K562 (cell line): ENCODE results near the gene ZNF521. TPM values are rescaled to one million over a fixed set of nuclear protein-coding genes. Genes with fewer than 3 reads are reported as not detected.

ENCODE experiments used
- ATAC-seq: fragments of 200-7000 bp; cut with Tn5 transposase; 3 replicates; pipeline ENCODE4 v1.9.1; 2020; ENCODE audit warnings: moderate library complexity
- BruUV-seq: library from RNA; stranded (reverse); fragments of 400-500 nt; replicated peaks from 2 replicates; lab custom pipeline; 2021; lab: Mats Ljungman, UMichigan
- CTCF ChIA-PET: fragments of 300-600 bp; formaldehyde crosslinking; extraction: SDS; loops from one replicate; lab custom pipeline; 2021; ENCODE audit warnings: low intra/inter-chr PET ratio; lab: Yijun Ruan, JAX
- POLR2A ChIA-PET: fragments of 300-600, 350-650 bp; sonication (Branson Sonifier 250); formaldehyde crosslinking; extraction: SDS; loops from one replicate; lab custom pipeline; 2021; ENCODE audit warnings: antibody characterized with exemption, inconsistent platforms; lab: Yijun Ruan, JAX
- DNase-seq, 4 experiments: peaks; one replicate each; pipeline versions ENCODE4 v3.0.0 to v3.0.0-alpha.2; 2011 to 2018; ENCODE audit warnings: low spot score in 3 of 4, mixed read lengths in 3 of 4; ENCODE audit errors: extremely low read depth in 1 of 4
- FAIRE-seq: peaks from 2 replicates; lab custom pipeline; 2011; peaks lifted over from hg19 to GRCh38; lab: Jason Lieb, UNC
- H2AFZ ChIP-seq: 2 replicates; pipeline ENCODE4 v1.6.0; 2011; ENCODE audit warnings: low read depth, low read length, control low read depth, inconsistent platforms
- H3K27ac ChIP-seq: fragments of 200-600 bp; 3 replicates; pipeline ENCODE4 v1.8.0; 2011; ENCODE audit warnings: low read depth, mild to moderate bottlenecking, control low read depth, inconsistent platforms, low read length, moderate library complexity, mixed read lengths; ENCODE audit errors: extremely low read depth
- H3K27me3 ChIP-seq, 2 experiments: fragments of 300-600 bp in 1 of 2; 2 replicates in 1 of 2; 3 replicates in 1 of 2; pipeline versions ENCODE4 v1.6.0 to v1.8.0; 2011; ENCODE audit warnings: inconsistent platforms in 2 of 2, low read length in 2 of 2, mild to moderate bottlenecking in 1 of 2, mixed read lengths in 1 of 2, moderate library complexity in 1 of 2; ENCODE audit not compliant: control insufficient read depth in 2 of 2, insufficient read depth in 2 of 2
- H3K36me3 ChIP-seq: fragments of 300-600 bp; 3 replicates; pipeline ENCODE4 v1.8.0; 2011; ENCODE audit warnings: mild to moderate bottlenecking, low read length, inconsistent platforms; ENCODE audit not compliant: control insufficient read depth, insufficient read depth
- H3K4me1 ChIP-seq, 2 experiments: fragments of 200-600 bp in 1 of 2; replicated peaks in 1 of 2; 2 replicates in 1 of 2; 3 replicates in 1 of 2; pipeline versions ENCODE4 v1.5.1 to v1.8.0; 2011; ENCODE audit warnings: inconsistent platforms in 2 of 2, low read length in 2 of 2, mild to moderate bottlenecking in 1 of 2, mixed read lengths in 1 of 2, moderate library complexity in 1 of 2; ENCODE audit not compliant: control insufficient read depth in 2 of 2, insufficient read depth in 2 of 2
- H3K4me2 ChIP-seq: 2 replicates; pipeline ENCODE4 v1.6.1; 2011; ENCODE audit warnings: low read length, control low read depth, inconsistent platforms, mixed read lengths; ENCODE audit not compliant: insufficient read depth
- H3K4me3 ChIP-seq: fragments of 200-600 bp; sonication (generic), shearing (Covaris generic); 2 replicates; pipeline ENCODE4 v1.5.1; 2016; ENCODE audit warnings: control low read depth, inconsistent platforms
- H3K79me2 ChIP-seq: fragments of 200-600 bp; 3 replicates; pipeline ENCODE4 v1.8.0; 2011; ENCODE audit warnings: low read length, inconsistent platforms; ENCODE audit not compliant: control insufficient read depth, insufficient read depth
- H3K9ac ChIP-seq, 2 experiments: 2 replicates each; pipeline versions ENCODE4 v1.6.0 to v1.6.1; 2011; ENCODE audit warnings: low read depth in 2 of 2, low read length in 2 of 2, control low read depth in 1 of 2, inconsistent platforms in 1 of 2, mild to moderate bottlenecking in 1 of 2, mixed read lengths in 1 of 2; ENCODE audit not compliant: insufficient read depth in 1 of 2
- H3K9me1 ChIP-seq: one replicate; pipeline ENCODE4 v1.6.0; 2011; ENCODE audit warnings: inconsistent platforms, mild to moderate bottlenecking, low read length, moderate library complexity; ENCODE audit not compliant: control insufficient read depth, insufficient read depth
- H3K9me3 ChIP-seq: replicated peaks from 2 replicates; pipeline ENCODE4 v1.5.1; 2011; ENCODE audit warnings: low read depth, low read length, inconsistent platforms; ENCODE audit not compliant: control insufficient read depth, insufficient read depth
- H4K20me1 ChIP-seq: replicated peaks from 2 replicates; pipeline ENCODE4 v1.6.1; 2011; ENCODE audit warnings: low read length, inconsistent platforms, mixed read lengths; ENCODE audit not compliant: control insufficient read depth, insufficient read depth
- POLR2AphosphoS2 ChIP-seq: IDR thresholded peaks from 2 replicates; pipeline ENCODE4 v1.6.1; 2012; ENCODE audit warnings: low read length, improper control_type of control experiment
- RCOR1 ChIP-seq, 2 experiments: IDR thresholded peaks; 2 replicates each; pipeline ENCODE4 v1.6.1; 2012; ENCODE audit warnings: low read depth in 2 of 2, low read length in 2 of 2, borderline replicate concordance in 1 of 2, improper control_type of control experiment in 1 of 2
- RUNX1 ChIP-seq: sonication (generic); IDR thresholded peaks from 2 replicates; pipeline ENCODE4 v1.6.1; 2016; ENCODE audit warnings: antibody characterized with exemption, low read depth
- SUPT5H ChIP-seq: fragments of 450-650 bp; IDR thresholded peaks from 2 replicates; pipeline ENCODE4 v1.6.1; 2016
- ZFPM2 ChIP-seq: fragments of 250-450 bp; sonication (Bioruptor Pico); IDR thresholded peaks from 2 replicates; pipeline ENCODE4 v1.5.1; 2022; ENCODE audit warnings: mild to moderate bottlenecking
- ZNF274 ChIP-seq: IDR thresholded peaks from 2 replicates; pipeline ENCODE4 v1.6.1; 2011; ENCODE audit warnings: low read depth, mild to moderate bottlenecking, low read length, moderate library complexity, borderline replicate concordance
- ZNF717 ChIP-seq: fragments of 250-450 bp; sonication (Bioruptor Pico); IDR thresholded peaks from 2 replicates; pipeline ENCODE4 v1.5.0; 2021
- ZNF75A ChIP-seq: fragments of 450-650 bp; formaldehyde crosslinking; IDR thresholded peaks from 2 replicates; pipeline ENCODE4 v1.4.0; 2020; ENCODE audit warnings: mild to moderate bottlenecking
- ZZZ3 ChIP-seq: fragments of 450-650 bp; IDR thresholded peaks from 2 replicates; pipeline ENCODE4 v1.6.1; 2016; ENCODE audit warnings: antibody characterized with exemption, mild to moderate bottlenecking, moderate library complexity
- WGBS: fragments of 100-300 bp; shearing (Covaris generic); methylation state at CpG from one replicate; pipeline ENCODE4 v1.1.6; 2016; ENCODE audit warnings: low coverage, mixed read lengths; ENCODE audit not compliant: insufficient coverage; ENCODE audit errors: missing lambda C conversion rate; 5-methylcytosine and 5-hydroxymethylcytosine counted together
- in situ Hi-C: fragments of 300-500 bp; cut with MboI; formaldehyde crosslinking; loops from 4 replicates; pipeline ENCODE4 v1.15.0; 2018; ENCODE audit warnings: inconsistent platforms, mixed read lengths
- intact Hi-C: fragments of 100-400 bp; cut with micrococcal nuclease; formaldehyde crosslinking; loops from 2 replicates; pipeline ENCODE4 v1.14.2; 2022
- polyA plus RNA-seq, 8 experiments: library from polyadenylated mRNA; depleted of rRNA in 4 of 8; stranded (reverse) in 5 of 8; unstranded in 3 of 8; fragments of >200 nt; fragmentation: Nextera tagmentation in 2 of 8; fragmentation: Illumina TruSeq in 1 of 8; extraction: Ambion mirVana in 2 of 8; extraction: Trizol in 1 of 8; gene quantifications; 2 replicates each; pipeline versions ENCODE4 v1.2.1 to v1.2.3, GENCODE V29; 2011 to 2014; ENCODE audit warnings: inconsistent platforms in 1 of 8, missing spikeins in 1 of 8
- total RNA-seq, 7 experiments: library from RNA; depleted of rRNA in 6 of 7; stranded (reverse); fragments of >200 nt in 6 of 7; fragmentation: Illumina TruSeq in 2 of 7; extraction: Trizol in 2 of 7; gene quantifications; 2 replicates each; pipeline versions ENCODE4 v1.2.1 to v1.2.3, GENCODE V29; 2011 to 2021; ENCODE audit warnings: low replicate concordance in 1 of 7
- TF ChIP-seq, protein P1 (sequence below): fragments of 450-650 bp; IDR thresholded peaks from 2 replicates; pipeline ENCODE4 v1.6.1; 2016; ENCODE audit warnings: mild to moderate bottlenecking, moderate library complexity

ZNF521 gene
- total and polyA plus RNA-seq, 9 of the 15 experiments (the other 6 are each of a cell fraction or from before 2014, with no cell fraction given): 1.2 to 5.8 (median 1.6) TPM

DNA sequence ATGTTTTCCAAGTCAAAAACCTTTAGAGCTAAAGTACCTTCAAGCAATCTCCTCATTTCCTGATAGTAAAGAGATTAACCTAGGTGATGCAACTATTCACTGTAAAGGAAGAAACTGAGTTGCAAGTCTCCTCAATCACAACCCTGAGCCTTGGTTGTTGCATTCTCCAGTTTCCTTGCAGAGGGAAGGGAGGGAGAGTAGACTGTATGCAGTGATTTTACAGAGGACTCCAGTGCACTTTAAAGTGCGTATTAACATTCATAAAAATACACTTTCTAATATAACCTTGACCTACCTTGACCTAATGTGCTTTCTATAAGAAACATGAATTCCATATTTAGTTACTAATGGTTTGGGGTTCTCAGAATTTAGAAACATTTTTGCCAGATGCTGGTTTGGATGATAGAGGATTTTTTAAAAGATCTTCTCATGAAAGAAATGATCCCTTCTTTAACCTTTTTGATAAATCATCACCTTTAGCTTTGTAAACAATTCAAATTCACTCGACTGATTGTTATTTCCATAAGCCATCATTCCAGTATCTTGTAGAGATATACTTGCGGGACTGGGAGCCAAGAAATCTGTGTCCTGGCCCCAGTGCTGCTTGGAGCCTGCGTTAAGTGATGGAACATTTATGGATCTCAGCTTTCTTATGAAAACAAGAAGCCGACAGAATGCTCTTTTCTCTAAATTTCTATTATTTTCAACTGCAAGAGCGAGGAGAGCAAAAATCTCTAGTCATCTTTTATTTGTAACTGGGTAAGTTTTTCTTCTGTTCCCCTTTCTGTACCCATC is 228.3 kb downstream of the ZNF521 start:
- intact Hi-C loops: no loop called here
- H3K9me3 ChIP-seq: no peaks in the 10 kb centered on the region
- no TSS peak for BruUV-seq

More for the DNA sequence above, 228.3 kb downstream of the ZNF521 start:
- POLR2A ChIA-PET: interaction anchor here (0.6 kb wide), 2 partner anchors 22 to 24 kb away, joined by 3 read pairs; no protein-coding TSS in a partner anchor
- Histone ChIP-seq H3K9ac (no peak overlapping the region), H3K4me2 (no peak overlapping the region), H3K9me1 (no peaks in the 10 kb centered on the region), H3K27ac (no peak overlapping the region), H3K4me1 (no peaks in the 10 kb centered on the region), H3K79me2 (no peaks in the 10 kb centered on the region), H3K27me3 (no peaks in the 10 kb centered on the region), H2AFZ (no peak overlapping the region), H3K36me3 (no peaks in the 10 kb centered on the region), H3K4me3 (no peak overlapping the region), H4K20me1 (no peaks in the 10 kb centered on the region)
- CTCF ChIA-PET: no interaction called here
- no peak for FAIRE-seq
- TF ChIP-seq ZZZ3 (no peak), ZNF274 (no peak), RUNX1 (no peak), POLR2AphosphoS2 (no peak), ZFPM2 (CRISPR knock-in tag) (no peak), ZNF75A (no peak), SUPT5H (no peak), ZNF717 (CRISPR knock-in tag) (no peak), RCOR1 (IDR thresholded peaks at IDR 0.05; ENCODE audit: borderline replicate concordance in 1 of 2, low read depth in 2 of 2, low read length in 2 of 2) (no peak)
- TF ChIP-seq, protein P1, sequence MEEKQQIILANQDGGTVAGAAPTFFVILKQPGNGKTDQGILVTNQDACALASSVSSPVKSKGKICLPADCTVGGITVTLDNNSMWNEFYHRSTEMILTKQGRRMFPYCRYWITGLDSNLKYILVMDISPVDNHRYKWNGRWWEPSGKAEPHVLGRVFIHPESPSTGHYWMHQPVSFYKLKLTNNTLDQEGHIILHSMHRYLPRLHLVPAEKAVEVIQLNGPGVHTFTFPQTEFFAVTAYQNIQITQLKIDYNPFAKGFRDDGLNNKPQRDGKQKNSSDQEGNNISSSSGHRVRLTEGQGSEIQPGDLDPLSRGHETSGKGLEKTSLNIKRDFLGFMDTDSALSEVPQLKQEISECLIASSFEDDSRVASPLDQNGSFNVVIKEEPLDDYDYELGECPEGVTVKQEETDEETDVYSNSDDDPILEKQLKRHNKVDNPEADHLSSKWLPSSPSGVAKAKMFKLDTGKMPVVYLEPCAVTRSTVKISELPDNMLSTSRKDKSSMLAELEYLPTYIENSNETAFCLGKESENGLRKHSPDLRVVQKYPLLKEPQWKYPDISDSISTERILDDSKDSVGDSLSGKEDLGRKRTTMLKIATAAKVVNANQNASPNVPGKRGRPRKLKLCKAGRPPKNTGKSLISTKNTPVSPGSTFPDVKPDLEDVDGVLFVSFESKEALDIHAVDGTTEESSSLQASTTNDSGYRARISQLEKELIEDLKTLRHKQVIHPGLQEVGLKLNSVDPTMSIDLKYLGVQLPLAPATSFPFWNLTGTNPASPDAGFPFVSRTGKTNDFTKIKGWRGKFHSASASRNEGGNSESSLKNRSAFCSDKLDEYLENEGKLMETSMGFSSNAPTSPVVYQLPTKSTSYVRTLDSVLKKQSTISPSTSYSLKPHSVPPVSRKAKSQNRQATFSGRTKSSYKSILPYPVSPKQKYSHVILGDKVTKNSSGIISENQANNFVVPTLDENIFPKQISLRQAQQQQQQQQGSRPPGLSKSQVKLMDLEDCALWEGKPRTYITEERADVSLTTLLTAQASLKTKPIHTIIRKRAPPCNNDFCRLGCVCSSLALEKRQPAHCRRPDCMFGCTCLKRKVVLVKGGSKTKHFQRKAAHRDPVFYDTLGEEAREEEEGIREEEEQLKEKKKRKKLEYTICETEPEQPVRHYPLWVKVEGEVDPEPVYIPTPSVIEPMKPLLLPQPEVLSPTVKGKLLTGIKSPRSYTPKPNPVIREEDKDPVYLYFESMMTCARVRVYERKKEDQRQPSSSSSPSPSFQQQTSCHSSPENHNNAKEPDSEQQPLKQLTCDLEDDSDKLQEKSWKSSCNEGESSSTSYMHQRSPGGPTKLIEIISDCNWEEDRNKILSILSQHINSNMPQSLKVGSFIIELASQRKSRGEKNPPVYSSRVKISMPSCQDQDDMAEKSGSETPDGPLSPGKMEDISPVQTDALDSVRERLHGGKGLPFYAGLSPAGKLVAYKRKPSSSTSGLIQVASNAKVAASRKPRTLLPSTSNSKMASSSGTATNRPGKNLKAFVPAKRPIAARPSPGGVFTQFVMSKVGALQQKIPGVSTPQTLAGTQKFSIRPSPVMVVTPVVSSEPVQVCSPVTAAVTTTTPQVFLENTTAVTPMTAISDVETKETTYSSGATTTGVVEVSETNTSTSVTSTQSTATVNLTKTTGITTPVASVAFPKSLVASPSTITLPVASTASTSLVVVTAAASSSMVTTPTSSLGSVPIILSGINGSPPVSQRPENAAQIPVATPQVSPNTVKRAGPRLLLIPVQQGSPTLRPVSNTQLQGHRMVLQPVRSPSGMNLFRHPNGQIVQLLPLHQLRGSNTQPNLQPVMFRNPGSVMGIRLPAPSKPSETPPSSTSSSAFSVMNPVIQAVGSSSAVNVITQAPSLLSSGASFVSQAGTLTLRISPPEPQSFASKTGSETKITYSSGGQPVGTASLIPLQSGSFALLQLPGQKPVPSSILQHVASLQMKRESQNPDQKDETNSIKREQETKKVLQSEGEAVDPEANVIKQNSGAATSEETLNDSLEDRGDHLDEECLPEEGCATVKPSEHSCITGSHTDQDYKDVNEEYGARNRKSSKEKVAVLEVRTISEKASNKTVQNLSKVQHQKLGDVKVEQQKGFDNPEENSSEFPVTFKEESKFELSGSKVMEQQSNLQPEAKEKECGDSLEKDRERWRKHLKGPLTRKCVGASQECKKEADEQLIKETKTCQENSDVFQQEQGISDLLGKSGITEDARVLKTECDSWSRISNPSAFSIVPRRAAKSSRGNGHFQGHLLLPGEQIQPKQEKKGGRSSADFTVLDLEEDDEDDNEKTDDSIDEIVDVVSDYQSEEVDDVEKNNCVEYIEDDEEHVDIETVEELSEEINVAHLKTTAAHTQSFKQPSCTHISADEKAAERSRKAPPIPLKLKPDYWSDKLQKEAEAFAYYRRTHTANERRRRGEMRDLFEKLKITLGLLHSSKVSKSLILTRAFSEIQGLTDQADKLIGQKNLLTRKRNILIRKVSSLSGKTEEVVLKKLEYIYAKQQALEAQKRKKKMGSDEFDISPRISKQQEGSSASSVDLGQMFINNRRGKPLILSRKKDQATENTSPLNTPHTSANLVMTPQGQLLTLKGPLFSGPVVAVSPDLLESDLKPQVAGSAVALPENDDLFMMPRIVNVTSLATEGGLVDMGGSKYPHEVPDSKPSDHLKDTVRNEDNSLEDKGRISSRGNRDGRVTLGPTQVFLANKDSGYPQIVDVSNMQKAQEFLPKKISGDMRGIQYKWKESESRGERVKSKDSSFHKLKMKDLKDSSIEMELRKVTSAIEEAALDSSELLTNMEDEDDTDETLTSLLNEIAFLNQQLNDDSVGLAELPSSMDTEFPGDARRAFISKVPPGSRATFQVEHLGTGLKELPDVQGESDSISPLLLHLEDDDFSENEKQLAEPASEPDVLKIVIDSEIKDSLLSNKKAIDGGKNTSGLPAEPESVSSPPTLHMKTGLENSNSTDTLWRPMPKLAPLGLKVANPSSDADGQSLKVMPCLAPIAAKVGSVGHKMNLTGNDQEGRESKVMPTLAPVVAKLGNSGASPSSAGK: no peak
- DNase-seq: no peak
- no peak for ATAC-seq
- in situ Hi-C loops: no loop called here
- 3% methylated on average over 6 of the region's 6 CpGs for WGBS
